GM19193 (cell line): ENCODE results near the gene RPTOR.

Source experiments
- POLR2A ChIP-seq: IDR thresholded peaks from 4 replicates; pipeline ENCODE4 v1.6.1; 2011; ENCODE audit not compliant: insufficient read depth, insufficient read length; ENCODE audit errors: extremely low read depth

RPTOR gene

GRCh38 chr17:80868022-80868609, 323.5 kb downstream of the RPTOR start:
- no peak for TF ChIP-seq POLR2A

GRCh38 chr17:80869481-80870145, 325.0 kb downstream of the RPTOR start:
- TF ChIP-seq POLR2A, result no peak

- no peak for TF ChIP-seq POLR2A
Measured at GRCh38 chr17:80870401-80870800, 325.8 kb downstream of the RPTOR start.

- no peak for TF ChIP-seq POLR2A
Measured at GRCh38 chr17:80871341-80871740, 326.7 kb downstream of the RPTOR start.

GRCh38 chr17:80872001-80872500, 327.4 kb downstream of the RPTOR start:
- no peak for TF ChIP-seq POLR2A

- TF ChIP-seq POLR2A, result no peak
Measured at GRCh38 chr17:80872501-80873306, 328.1 kb downstream of the RPTOR start.

- TF ChIP-seq POLR2A, result no peak
Measured at GRCh38 chr17:80873307-80873951, 328.8 kb downstream of the RPTOR start.

GRCh38 chr17:80874866-80875445, 330.3 kb downstream of the RPTOR start:
- no peak for TF ChIP-seq POLR2A

- TF ChIP-seq POLR2A, result peak; percentile 25
Measured at GRCh38 chr17:80876950-80877728, 332.5 kb downstream of the RPTOR start.

- no peak for TF ChIP-seq POLR2A
Measured at GRCh38 chr17:80877729-80878303, 333.2 kb downstream of the RPTOR start.

GRCh38 chr17:80878876-80879722, 334.5 kb downstream of the RPTOR start:
- no peak for TF ChIP-seq POLR2A

GRCh38 chr17:80879723-80880647, 335.3 kb downstream of the RPTOR start:
- no peak for TF ChIP-seq POLR2A
